T-helper 1 cell treated with Interleukin-12 subunit alpha and Interleukin-12 subunit beta and Interleukin-4 antibody, amounts not matched to agents 30 μg/mL and 1 μg/mL, for 36 hours (primary cell): ENCODE results near the gene ITSN1.
"Not testable (repeated sequence)": the region's sequence is repeated elsewhere in the genome, so short reads cannot be mapped to it uniquely, and the experiment has no call there.

ENCODE experiments used
- H3K27ac Mint-ChIP-seq: one replicate; pipeline ENCODE4 v1.8.0; 2021; ENCODE audit warnings: mild to moderate bottlenecking, mixed read lengths
- H3K27me3 Mint-ChIP-seq: one replicate; pipeline ENCODE4 v1.8.0; 2021; ENCODE audit warnings: low read depth, mixed read lengths
- H3K36me3 Mint-ChIP-seq: one replicate; pipeline ENCODE4 v1.8.0; 2021; ENCODE audit warnings: low read depth, mixed read lengths
- H3K4me1 Mint-ChIP-seq: one replicate; pipeline ENCODE4 v1.8.0; 2021; ENCODE audit warnings: low read depth, mixed read lengths
- H3K4me3 Mint-ChIP-seq: one replicate; pipeline ENCODE4 v1.8.0; 2021; ENCODE audit warnings: mild to moderate bottlenecking, moderate library complexity, mixed read lengths
- H3K9me3 Mint-ChIP-seq: one replicate; pipeline ENCODE4 v1.8.0; 2021; ENCODE audit warnings: mixed read lengths

ITSN1 gene

GRCh38 chr21:33660406-33660805 lies 18.1 kb downstream of the ITSN1 start:
- Mint-ChIP-seq H3K27me3 (peaks cover 10% of the 10 kb centered on the region), H3K27ac (no peak overlapping the region), H3K9me3 (no peaks in the 10 kb centered on the region), H3K4me1 (no peaks in the 10 kb centered on the region), H3K4me3 (no peak overlapping the region), H3K36me3 (no peaks in the 10 kb centered on the region)

GRCh38 chr21:33661146-33661545 lies 18.8 kb downstream of the ITSN1 start:
- Mint-ChIP-seq H3K9me3 (no peaks in the 10 kb centered on the region), H3K27ac (no peak overlapping the region), H3K4me3 (no peak overlapping the region), H3K27me3 (peaks cover 10% of the 10 kb centered on the region), H3K4me1 (no peaks in the 10 kb centered on the region), H3K36me3 (no peaks in the 10 kb centered on the region)

GRCh38 chr21:33662046-33662445 lies 19.7 kb downstream of the ITSN1 start:
- no peaks in the 10 kb centered on the region for H3K36me3 Mint-ChIP-seq
- peaks cover 10% of the 10 kb centered on the region for H3K27me3 Mint-ChIP-seq
- H3K4me1 Mint-ChIP-seq: no peaks in the 10 kb centered on the region
- no peak overlapping the region for H3K4me3 Mint-ChIP-seq
- H3K9me3 Mint-ChIP-seq: no peaks in the 10 kb centered on the region
- no peak overlapping the region for H3K27ac Mint-ChIP-seq

GRCh38 chr21:33663241-33663640 lies 20.9 kb downstream of the ITSN1 start:
- no peaks in the 10 kb centered on the region for H3K9me3 Mint-ChIP-seq
- no peaks in the 10 kb centered on the region for H3K4me1 Mint-ChIP-seq
- no peak overlapping the region for H3K27ac Mint-ChIP-seq
- no peaks in the 10 kb centered on the region for H3K36me3 Mint-ChIP-seq
- H3K27me3 Mint-ChIP-seq: peaks cover 10% of the 10 kb centered on the region
- no peak overlapping the region for H3K4me3 Mint-ChIP-seq

- H3K36me3 Mint-ChIP-seq: no peaks in the 10 kb centered on the region
- H3K4me3 Mint-ChIP-seq: no peak overlapping the region
- H3K4me1 Mint-ChIP-seq: no peaks in the 10 kb centered on the region
- peaks cover 6% of the 10 kb centered on the region for H3K27me3 Mint-ChIP-seq
- no peaks in the 10 kb centered on the region for H3K9me3 Mint-ChIP-seq
- H3K27ac Mint-ChIP-seq: no peak overlapping the region
Measured at GRCh38 chr21:33664135-33664534, 21.8 kb downstream of the ITSN1 start.

- Mint-ChIP-seq H3K9me3 (no peaks in the 10 kb centered on the region), H3K27me3 (peaks cover under 1% of the 10 kb centered on the region), H3K36me3 (no peaks in the 10 kb centered on the region), H3K4me3 (no peak overlapping the region), H3K27ac (no peak overlapping the region), H3K4me1 (no peaks in the 10 kb centered on the region)
Measured at GRCh38 chr21:33666153-33666552, 23.9 kb downstream of the ITSN1 start.

- Mint-ChIP-seq H3K4me1 (no peaks in the 10 kb centered on the region), H3K4me3 (no peak overlapping the region), H3K9me3 (no peaks in the 10 kb centered on the region), H3K27me3 (no peaks in the 10 kb centered on the region), H3K36me3 (no peaks in the 10 kb centered on the region), H3K27ac (no peak overlapping the region)
Measured at GRCh38 chr21:33667636-33668035, 25.3 kb downstream of the ITSN1 start.

GRCh38 chr21:33668180-33668579 lies 25.9 kb downstream of the ITSN1 start:
- H3K36me3 Mint-ChIP-seq: no peaks in the 10 kb centered on the region
- no peaks in the 10 kb centered on the region for H3K27me3 Mint-ChIP-seq
- H3K4me1 Mint-ChIP-seq: no peaks in the 10 kb centered on the region
- no peak overlapping the region for H3K27ac Mint-ChIP-seq
- H3K4me3 Mint-ChIP-seq: no peak overlapping the region
- no peaks in the 10 kb centered on the region for H3K9me3 Mint-ChIP-seq

GRCh38 chr21:33668620-33669019 lies 26.3 kb downstream of the ITSN1 start:
- H3K4me3 Mint-ChIP-seq: no peak overlapping the region
- H3K36me3 Mint-ChIP-seq: no peaks in the 10 kb centered on the region
- H3K9me3 Mint-ChIP-seq: no peaks in the 10 kb centered on the region
- no peak overlapping the region for H3K27ac Mint-ChIP-seq
- H3K4me1 Mint-ChIP-seq: no peaks in the 10 kb centered on the region
- H3K27me3 Mint-ChIP-seq: no peaks in the 10 kb centered on the region

- no peaks in the 10 kb centered on the region for H3K36me3 Mint-ChIP-seq
- H3K27me3 Mint-ChIP-seq: no peaks in the 10 kb centered on the region
- no peaks in the 10 kb centered on the region for H3K4me1 Mint-ChIP-seq
- H3K27ac Mint-ChIP-seq: no peak overlapping the region
- H3K4me3 Mint-ChIP-seq: no peak overlapping the region
- H3K9me3 Mint-ChIP-seq: no peaks in the 10 kb centered on the region
Measured at GRCh38 chr21:33670076-33670978, 28.0 kb downstream of the ITSN1 start.

GRCh38 chr21:33673473-33673872 lies 31.2 kb downstream of the ITSN1 start:
- no peaks in the 10 kb centered on the region for H3K9me3 Mint-ChIP-seq
- no peak overlapping the region for H3K27ac Mint-ChIP-seq
- H3K4me1 Mint-ChIP-seq: no peaks in the 10 kb centered on the region
- no peak overlapping the region for H3K4me3 Mint-ChIP-seq
- H3K36me3 Mint-ChIP-seq: no peaks in the 10 kb centered on the region
- H3K27me3 Mint-ChIP-seq: no peaks in the 10 kb centered on the region

- Mint-ChIP-seq H3K4me3 (no peak overlapping the region), H3K9me3 (no peaks in the 10 kb centered on the region), H3K27me3 (no peaks in the 10 kb centered on the region), H3K4me1 (no peaks in the 10 kb centered on the region), H3K27ac (no peak overlapping the region), H3K36me3 (no peaks in the 10 kb centered on the region)
Measured at GRCh38 chr21:33674226-33674625, 31.9 kb downstream of the ITSN1 start.

GRCh38 chr21:33676666-33677065 lies 34.4 kb downstream of the ITSN1 start:
- H3K4me3 Mint-ChIP-seq, H3K36me3 Mint-ChIP-seq, H3K4me1 Mint-ChIP-seq, H3K27me3 Mint-ChIP-seq, H3K27ac Mint-ChIP-seq, H3K9me3 Mint-ChIP-seq: not testable (repeated sequence)

GRCh38 chr21:33677450-33677849 lies 35.1 kb downstream of the ITSN1 start:
- Mint-ChIP-seq H3K4me1 (no peaks in the 10 kb centered on the region), H3K27ac (no peak overlapping the region), H3K9me3 (no peaks in the 10 kb centered on the region), H3K27me3 (no peaks in the 10 kb centered on the region), H3K36me3 (no peaks in the 10 kb centered on the region), H3K4me3 (no peak overlapping the region)

- H3K27ac Mint-ChIP-seq: no peak overlapping the region
- no peaks in the 10 kb centered on the region for H3K9me3 Mint-ChIP-seq
- no peaks in the 10 kb centered on the region for H3K4me1 Mint-ChIP-seq
- no peaks in the 10 kb centered on the region for H3K36me3 Mint-ChIP-seq
- H3K27me3 Mint-ChIP-seq: peaks cover 17% of the 10 kb centered on the region
- no peak overlapping the region for H3K4me3 Mint-ChIP-seq
Measured at GRCh38 chr21:33680870-33681269, 38.6 kb downstream of the ITSN1 start.
